Fibroblast of gingiva (primary cell): ENCODE data around the gene RAB1B.
"Not testable (repeated sequence)": the region's sequence is repeated elsewhere in the genome, so short reads cannot be mapped to it uniquely, and the experiment has no call there.

Source experiments
- DNase-seq: peaks from one replicate; pipeline ENCODE4 v3.0.0-alpha.2; 2011; ENCODE audit warnings: low read depth

The RAB1B gene

DNA sequence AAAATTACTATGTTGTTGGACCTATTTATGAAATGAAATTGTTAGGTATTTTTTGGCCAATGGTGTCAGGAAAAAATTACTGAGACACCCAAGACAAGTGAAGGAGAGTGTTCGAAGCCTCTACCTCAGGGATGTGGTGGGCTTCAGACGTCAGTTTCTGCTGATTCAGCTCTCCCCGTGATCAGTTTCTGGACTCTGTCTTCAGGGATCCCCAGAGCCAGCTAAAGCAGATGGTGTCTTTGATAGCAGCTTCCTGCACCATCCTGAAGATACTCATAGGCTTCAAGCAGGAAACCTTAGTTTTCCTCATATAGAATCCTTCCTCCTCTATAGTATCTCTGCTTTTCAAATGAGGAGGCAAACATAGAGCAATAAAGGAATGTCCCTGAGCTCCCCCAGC is 41.0 kb downstream of the RAB1B start:
- DNase-seq = no peak

- no peak for DNase-seq
Observed at GRCh38 chr11:66310324-66310723, 41.9 kb downstream of the RAB1B start.

GRCh38 chr11:66310803-66311440 is 42.5 kb downstream of the RAB1B start:
- DNase-seq = not testable (repeated sequence)

GRCh38 chr11:66311470-66311964 is 43.1 kb downstream of the RAB1B start:
- DNase-seq = no peak

DNA sequence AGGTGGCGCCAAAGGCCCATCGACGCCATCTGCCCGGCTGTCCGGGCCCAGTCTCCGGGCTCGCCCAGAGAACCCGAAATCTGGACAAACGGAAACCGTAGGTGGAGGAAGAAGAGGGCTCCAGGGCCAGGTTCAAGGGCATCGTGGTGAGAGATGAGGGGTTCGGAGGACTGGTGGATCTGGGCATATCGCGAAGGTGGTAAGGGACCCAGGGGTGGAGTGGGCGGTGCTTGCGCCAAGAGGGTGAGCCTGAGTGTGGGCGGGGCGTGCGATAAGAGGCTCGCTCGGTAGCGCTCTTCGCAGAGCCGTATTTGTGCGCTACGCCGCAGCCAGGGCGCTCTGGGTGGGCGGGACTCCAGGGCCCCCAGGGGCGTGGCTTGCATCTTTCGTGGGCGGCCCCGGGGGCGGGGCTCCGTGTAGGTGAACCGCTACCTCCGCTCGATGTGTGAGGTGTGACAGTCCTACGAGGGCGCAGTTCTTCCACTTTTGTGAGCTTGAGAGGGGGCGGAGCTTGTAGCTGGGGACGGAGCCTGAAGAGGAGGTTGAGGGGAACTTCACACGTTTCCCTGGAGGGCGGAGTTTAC is 43.6 kb downstream of the RAB1B start:
- DNase-seq = peak; percentile 89

- peak; percentile 100 for DNase-seq
Observed at GRCh38 chr11:66312549-66313320, 44.3 kb downstream of the RAB1B start.

- DNase-seq = no peak
Observed at GRCh38 chr11:66313321-66314185, 45.1 kb downstream of the RAB1B start.

DNA sequence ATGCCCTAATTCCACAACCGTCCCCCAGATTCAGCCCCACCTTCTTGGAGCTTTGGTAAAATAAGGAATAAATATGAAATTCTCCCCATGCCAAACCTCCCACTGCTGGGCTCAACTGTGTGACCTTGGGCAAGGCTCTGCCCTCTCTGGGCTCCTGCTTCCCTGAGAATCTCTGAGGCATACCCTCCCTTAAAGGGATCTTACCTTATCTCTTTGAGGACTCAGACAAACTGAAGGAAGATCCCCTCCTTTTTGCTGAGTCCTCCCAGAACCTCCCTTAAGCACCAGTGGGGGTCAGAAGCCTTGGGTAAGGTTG is 45.7 kb downstream of the RAB1B start:
- no peak for DNase-seq

GRCh38 chr11:66314561-66315497 is 46.4 kb downstream of the RAB1B start:
- no peak for DNase-seq

GRCh38 chr11:66315498-66315885 is 47.1 kb downstream of the RAB1B start:
- no peak for DNase-seq

- DNase-seq = peak; percentile 15
Observed at GRCh38 chr11:66315921-66316811, 47.7 kb downstream of the RAB1B start.

DNA sequence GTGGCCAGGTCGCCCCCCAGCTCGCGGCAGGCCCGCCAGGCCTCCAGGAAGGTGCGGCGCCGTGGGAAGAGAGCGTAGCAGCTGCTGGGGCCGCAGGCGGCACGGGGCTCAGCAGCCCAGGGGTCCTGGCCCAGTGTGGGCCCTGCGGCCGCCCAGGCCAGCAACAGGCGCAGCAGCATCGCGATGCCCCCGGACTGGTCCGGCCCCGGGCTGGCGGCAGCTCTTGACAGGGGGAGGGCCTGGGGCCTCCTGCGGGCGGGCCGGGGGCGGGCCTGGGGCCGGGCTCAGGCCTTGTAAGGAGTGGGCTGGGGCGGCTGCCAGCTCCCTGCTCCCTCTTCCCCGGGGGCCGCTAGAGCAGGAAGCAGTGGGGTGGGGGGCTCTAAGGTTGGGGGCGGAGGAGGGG is 48.4 kb downstream of the RAB1B start, which contains the start of gene CD248:
TSS of gene CD248 (minus strand) at position 196 of the 403 bp plus-strand sequence. CDS start at position 179, 17 bp downstream.
- DNase-seq = peak; percentile 92

- peak; percentile 79 for DNase-seq
Observed at GRCh38 chr11:66317322-66317722, 48.9 kb downstream of the RAB1B start.

DNA sequence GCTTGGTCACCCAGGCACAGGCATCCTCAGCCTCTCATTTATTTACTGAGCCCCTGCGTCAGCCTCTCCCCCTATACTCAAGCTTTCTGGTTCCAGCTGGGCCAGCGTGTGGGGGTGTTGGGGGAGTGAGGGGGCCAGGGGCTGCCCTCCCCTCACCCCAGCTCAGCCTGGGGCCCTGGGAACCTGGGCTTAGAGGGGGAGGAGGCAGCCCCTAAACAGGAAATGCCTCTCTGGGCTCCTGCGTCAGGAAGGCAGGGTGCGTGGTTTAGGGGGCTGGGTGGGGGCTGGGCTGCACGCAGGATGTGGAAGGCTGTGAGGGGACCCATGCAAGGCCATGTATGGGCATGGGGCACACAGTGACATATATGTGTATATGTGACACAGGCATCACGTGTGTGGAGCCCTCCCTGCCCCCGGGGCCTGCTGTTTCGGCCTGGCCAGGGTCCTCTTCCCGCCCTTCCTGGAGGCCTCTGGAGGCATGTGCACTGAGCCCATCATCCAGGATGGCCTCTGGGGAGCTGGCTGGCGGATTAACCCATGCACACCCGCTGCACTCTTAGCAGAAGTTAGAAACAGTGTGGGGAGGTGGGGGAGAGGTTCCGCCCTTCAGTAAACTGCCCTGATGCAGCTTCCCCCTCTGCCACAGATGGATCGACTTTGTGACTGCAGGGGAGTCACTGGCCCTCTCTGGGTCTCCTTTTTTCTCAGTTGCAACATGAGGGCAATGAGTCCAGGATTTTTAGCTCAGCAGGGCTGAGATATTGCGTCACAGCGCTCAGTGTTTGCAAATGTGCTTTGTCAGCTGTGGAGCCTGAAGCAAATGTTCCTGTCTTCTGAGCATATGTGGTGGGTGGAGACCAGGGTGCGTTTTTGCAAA is 49.5 kb downstream of the RAB1B start:
- peak; percentile 93 for DNase-seq

DNA sequence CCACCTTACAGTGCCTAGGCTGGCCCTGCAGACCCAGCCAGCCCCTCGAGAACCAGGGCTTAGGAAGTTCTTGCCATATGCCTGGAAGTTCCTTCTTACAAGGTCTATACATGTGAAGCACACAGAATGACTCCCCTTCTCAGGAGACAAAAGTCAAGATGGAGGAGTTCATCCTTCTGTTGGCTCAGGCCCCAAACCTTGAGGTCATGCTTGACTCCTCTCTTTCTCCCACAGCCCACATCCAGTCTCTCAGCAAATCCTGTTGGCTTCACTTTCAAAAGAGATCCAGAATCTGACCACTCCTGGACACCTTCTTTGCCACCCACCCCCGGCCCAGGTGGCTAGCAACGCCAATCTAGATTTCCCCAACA is 50.1 kb downstream of the RAB1B start:
- DNase-seq = no peak

- DNase-seq = not testable (repeated sequence)
Observed at GRCh38 chr11:66320289-66320688, 51.9 kb downstream of the RAB1B start.

DNA sequence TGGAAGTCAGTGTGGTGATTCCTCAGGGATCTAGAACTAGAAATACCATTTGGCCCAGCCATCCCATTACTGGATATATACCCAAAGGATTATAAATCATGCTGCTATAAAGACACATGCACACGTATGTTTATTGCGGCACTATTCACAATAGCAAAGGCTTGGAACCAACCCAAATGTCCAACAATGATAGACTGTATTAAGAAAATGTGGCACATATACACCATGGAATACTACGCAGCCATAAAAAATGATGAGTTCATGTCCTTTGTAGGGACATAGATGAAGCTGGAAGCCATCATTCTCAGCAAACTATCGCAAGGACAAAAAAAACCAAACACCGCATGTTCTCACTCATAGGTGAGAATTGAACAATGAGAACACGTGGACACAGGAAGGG is 52.3 kb downstream of the RAB1B start:
- not testable (repeated sequence) for DNase-seq

- DNase-seq = peak; percentile 55
Observed at GRCh38 chr11:66321606-66322005, 53.2 kb downstream of the RAB1B start.
